ENCODE measurements around the gene BUB1B.
"Not testable (repeated sequence)": the region's sequence is repeated elsewhere in the genome, so short reads cannot be mapped to it uniquely, and the experiment has no call there.

Gene BUB1B

DNA sequence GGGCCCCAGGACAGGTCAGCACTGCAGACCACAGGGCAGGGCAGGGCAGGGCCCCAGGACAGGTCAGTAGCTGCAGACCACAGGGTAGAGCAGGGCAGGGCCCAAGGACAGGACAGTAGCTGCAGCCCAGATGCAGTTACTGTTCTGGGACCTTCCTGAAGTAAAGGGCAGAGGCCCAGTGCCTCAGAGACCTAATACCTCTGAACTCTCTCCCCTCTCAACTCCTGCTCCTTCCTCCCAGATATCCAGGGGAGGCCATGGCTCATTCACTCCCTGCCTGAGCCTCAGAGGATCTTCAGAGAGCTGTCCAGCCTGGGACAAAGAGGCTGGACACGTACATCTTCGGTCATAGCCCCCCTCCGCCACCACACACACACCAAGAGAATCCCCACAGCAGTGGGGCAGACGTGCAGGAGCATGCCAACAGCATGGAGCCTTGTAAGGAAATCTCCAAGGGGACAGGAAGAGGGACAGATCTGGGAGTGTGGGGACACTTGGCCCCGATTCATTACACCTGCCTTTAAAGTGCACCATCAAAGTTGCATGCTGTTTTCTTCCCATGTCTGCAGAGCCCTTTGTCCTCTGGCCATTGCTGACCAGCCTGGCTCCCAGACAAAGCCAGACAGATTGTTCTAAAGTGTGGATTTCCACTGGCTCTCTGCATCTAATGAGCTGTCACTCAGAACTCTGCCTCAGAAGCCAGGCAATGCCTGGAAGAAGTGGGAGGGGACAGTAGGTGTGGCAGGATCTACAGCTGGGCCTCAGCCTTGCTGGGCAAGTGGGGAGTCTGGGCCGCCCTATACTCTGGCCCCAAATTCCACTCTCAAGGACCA is 24.2 kb upstream of the BUB1B start:
- DNase-seq = no peak

DNA sequence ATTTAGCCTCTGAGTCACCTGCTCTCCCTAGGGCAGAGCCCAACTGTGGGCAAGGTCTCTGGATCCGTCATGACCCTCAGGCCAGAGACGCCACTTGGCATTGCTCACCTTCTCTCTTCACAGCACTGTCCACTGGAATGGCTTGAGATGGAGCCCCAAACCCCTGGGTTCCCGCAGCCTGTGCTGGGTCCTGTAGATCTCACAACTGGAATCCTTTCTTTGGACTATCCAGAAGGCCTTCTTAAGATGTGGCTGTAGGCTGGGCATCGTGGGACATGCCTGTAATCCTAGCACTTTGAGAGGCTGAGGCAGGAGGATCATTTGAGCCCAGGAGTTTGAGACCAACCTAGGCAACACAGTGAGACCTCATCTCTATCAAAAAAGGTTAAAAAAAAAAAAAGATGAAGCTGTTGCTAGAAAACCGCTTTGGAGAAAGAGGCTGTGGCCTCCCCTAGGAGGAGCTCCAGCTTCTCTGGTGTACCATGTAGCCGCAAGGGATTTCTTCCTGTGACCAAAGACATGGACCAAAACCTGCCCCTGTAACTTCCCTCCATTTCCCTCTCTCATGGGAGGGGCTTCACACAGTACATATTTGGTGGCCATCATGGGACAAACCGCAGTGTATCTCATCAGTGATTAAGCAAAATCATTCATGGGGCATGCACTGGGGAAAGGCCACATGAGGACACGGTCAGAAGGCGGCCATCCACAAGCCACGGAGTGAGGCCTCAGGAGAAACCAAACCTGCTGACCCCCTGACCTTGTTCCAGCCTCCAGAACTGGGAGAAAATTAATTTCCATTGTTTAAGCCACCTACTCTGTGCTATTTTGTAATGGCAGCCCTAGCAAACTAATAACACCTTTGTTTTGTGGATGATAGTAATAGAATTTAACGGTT is 23.3 kb upstream of the BUB1B start:
- DNase-seq = no peak

DNA sequence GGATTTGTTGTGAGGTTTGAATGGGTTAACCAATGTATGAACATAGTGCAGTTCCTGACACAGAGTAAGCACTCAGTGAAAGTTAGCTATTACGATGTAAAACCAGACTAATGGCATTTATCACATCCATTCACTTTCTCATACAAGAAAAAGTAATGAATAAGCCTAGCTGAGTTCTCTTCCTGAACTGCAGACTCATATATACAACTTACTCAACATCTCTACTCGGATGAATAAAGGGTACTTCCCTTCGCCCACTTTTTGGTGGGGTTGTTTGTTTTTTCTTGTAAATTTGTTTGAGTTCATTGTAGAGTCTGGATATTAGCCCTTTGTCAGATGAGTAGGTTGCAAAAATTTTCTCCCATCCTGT is 22.7 kb upstream of the BUB1B start:
- DNase-seq = not testable (repeated sequence)

DNA sequence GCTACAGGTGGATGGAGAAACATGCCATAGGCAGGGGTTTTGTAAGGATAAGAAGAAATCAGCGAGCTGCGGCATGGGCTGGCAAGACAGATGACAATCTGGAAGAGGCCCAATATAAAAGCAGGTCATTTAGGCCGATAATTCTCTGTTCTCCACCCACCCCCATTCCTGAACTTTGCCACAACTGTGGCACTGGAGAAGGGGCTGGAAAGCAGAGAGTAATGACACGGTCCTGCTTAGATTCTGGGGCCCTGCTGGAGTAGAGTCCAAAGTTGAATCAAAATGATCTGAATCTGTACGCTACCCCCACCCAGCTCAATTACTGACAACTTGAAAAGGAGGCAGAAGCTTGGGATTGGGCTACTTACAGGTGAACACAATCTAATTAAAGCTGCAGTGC is 18.4 kb upstream of the BUB1B start:
- DNase-seq = no peak

DNA sequence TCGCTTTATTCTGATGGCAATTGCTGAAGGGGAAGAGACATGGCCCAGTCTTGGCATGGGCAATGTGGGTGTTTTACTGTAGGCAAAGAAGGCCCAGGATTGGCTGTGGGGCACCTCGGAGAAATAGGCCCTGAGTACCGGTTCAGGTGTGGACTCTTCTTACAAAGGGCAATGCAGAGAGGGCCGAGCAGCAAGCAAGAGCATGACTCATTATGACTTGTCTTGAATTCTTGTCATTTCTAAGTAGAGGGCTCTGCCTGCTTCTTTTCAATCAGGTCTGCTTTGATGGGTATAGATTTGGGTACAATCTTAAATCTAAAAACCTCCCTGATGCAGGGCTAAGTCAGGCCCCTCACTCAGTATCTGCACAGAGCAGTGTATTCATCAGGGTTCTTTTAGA is 14.8 kb upstream of the BUB1B start:
- no peak for DNase-seq

DNA sequence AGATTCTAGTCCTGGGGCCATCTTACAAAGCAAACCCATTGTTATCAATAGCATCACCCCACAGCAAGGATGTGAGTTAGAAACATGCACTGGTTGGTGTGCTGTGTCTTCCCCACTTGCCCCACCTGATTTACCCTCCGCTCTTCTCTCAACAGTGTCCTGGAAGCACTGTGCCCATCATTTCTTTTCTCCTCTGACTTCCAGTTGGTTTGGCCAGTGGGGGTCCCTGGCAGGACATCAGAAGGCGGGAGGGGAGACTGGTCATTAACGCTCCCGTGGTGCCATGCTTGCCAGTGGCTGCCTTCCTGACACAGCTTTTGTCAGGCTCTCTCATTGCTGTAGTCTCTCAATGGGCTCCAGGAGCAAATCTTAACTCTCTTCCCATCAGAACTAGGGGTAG is 11.5 kb upstream of the BUB1B start:
- no peak for DNase-seq

DNA sequence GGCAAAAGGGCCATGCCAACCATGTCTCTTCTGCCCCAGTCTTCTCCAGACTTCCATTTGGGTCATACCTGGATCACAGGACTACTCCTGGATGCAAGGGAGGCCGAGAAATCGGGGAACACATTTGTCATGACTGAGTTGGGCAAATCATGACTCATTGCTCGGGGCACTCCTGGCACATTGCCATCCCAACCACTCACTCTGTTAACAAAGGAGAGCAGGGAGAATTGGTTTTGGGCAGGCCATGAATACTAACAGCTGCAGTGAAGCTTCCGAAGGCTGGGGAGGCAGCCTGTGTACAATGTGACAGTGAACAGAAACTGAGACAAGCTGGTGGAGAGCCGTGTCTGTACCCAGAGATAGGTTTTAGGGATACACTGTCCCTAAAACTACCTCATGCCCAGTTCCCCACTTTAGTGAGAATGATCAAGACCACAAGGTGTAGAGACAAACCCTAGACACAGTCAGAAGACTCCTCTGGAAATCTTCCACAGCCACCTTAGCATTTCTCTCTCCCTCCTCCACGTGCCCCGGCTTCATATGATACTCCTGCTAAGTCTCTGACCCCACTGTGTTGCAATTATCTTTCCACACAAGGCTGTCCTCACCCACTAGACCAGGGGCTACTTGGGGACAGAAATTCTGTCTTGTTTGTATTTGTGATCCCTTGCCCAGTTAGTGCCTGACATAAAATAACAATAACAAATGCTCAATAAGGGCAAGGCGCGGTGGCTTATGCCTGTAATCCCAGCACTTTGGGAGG is 10.5 kb upstream of the BUB1B start:
- no peak for DNase-seq

DNA sequence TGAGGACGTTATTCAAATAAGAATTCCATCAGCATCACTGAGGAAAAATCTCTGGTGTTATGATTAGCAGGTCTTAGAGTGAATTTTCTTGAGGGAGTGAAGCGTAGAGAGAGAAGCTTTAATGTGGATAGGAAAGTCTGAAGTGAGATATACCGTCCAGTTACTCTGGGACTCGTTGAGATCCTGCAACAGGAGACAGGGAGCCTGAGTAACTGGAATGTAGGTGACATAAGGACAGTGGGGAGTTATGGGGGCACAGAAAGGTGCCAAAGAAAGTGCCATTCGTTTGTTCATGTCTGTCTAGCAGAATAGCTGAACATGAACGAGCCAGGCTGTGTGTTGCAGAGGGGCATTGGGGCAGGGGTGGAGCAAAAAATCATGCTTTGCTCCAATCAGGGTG is 9.4 kb upstream of the BUB1B start:
- DNase-seq = no peak

DNA sequence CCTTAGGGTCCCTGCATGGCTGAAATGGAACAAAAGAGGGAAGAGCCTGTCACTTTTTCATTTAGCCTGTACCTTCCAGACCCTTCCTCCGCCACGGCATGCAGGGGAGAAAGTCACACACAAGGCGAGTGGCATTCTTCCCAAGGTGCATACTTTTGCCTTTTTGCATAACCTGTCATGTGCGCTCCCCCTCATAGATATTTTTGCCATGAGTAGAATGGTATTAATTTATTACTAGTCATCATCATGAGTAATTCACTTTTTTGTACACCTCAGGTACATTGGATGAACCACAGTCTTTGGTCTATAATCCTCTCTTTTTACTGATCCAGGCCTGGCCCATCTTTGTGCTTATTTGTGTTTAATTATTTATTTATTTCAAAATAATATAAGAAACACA is 8.9 kb upstream of the BUB1B start:
- no peak for DNase-seq

DNA sequence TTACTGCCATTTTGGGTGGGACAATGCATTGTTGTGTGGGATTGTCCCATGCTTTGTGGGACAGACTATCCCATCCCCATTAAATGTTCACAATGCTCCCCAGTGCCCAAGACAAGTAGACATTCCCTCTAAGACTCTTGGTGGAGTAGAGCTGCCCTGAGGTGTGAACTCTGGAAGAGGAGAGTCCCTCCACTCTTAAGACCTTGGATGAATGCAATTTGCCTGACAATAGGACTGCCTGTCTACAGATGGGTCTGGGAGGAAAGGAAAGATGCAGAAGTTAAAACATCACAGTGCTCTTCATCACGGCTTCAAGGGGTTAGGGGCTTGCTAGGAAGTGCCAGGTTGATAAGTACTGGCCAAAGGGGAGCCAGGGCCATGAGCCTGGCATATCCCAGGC is 6.0 kb upstream of the BUB1B start:
- DNase-seq = not testable (repeated sequence)

DNA sequence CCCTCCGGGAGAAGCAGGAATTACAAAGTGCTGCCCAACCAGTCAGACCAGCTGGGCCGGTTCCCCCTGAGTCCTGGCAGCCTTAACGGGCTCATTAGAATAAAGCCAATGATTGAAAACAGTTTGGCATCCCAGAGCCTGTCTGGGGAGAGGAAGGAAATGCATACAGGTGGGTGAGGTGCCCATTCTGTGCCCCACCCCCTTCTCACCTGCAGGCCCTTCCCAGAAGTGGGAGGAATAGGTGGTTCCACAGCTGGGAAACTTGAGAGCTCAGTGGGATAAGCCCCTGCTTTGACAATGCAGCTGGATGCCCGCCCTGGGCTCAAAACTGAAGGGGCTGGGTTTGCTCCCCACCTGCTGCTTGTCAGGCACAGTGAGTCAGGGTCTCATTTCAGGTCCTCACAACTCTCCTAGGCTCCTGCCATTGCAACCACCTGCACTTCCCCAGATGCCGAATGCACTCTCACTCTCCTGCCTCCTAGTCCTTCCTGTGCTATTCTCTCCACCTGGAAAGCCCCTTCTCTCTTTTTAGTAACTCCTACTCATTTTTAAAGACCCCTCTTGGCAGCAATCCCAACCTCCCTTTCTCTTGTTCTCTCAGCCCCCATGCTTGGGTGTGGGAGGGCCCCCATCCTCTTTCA is 5.5 kb upstream of the BUB1B start:
- no peak for DNase-seq

DNA sequence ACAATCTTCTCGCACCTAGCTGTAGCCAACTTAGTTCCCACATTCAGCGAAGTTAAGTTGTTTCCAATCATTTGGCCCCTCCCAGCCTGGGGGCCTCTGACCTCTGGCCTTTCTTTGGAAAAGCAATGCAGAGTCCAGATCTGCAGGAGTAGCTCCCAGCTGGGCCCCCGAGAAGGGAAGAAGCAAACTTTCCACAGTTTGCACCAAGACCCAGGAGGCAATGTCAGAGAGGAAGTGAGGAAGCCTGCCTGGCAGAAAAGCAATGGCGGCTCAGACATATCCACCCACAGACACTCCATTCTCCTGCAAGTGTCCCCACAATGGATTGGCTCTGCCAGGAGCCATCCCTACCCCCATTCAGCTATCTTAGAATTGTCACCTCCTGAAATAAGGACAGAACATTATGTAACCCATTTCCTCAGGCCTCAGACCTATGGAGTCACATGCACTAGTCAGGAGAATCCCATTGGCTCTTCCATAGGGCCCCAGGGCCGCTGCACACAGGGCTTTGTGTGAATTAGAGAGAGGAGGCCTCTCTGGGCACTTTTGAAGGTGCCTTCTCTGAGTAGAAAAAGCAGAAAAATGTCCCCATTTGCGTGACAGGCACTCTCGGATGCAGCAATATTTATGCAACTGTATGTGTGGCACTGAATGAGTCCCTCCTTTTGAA is 3.0 kb upstream of the BUB1B start:
- no peak for DNase-seq

DNA sequence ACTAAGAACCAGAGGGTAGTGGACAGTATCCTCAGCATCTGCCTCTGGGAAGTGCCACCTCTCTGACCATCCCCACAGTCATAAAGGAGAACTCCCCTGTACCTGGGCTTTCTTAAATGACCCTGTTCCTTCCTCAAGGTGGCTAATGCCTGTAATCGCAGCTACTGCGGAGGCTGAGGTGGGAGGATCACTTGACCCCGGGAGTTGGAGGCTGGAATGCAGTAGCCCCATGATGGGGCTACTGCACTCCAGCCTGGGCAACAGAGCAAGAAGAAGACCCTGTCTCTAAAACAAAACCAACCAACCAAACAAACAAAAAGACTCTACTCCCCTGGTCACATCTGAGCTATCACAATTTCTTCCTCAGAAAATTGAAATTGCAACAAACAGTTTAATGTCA is 848 bp upstream of the BUB1B start:
- DNase-seq = no peak

DNA sequence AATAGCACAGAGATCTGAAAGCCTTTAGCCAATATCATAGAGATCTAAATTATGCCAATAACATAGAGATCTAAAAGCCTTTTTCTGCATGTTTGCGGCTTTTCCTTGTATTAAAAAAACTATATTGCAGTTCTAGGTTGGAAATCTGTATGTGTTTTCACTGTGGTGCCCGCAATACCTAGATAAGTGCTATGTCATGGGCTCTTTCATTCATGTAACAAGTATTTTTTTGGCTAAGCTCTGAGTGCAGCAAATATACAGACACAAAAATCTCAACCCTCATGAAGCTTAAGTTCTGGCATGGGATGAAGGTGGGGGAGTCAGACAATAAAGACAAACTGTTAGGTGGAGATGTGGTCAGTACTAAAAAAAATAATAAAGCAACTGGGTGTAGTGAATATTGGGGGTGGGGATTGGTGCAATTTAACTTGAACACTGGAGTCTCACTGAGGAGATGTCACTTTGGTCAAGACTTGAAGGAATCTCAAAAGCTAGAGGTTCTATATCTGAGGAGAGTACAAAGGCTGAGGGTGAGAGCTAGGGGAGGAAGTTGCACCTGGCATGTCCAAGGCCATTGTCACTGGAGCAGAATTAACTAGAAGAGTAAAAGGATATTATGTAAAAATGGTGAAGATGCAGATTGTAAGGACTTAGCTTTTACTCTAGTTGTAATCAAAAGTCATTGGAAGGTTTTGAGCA is 973 bp downstream of the BUB1B start:
- peak; percentile 8 for DNase-seq

DNA sequence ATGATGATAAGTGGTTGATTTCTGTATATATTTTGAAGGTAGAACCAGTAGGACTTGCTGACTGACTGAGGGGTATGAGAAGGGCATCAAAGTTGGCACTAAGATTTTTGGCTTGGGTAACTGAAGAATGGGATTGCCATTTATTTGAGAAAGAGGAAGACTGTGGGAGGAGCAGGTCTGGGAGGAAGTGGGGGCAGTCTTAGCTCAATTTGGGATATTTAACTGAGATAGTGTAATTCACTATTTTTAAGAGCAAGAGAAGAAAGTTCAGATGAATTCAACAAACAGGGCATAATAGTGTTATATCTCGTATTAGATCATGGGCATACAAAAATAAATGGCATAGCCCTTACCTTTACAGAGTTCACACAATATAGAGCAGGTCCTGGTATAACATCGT is 1.7 kb downstream of the BUB1B start:
- no peak for DNase-seq

DNA sequence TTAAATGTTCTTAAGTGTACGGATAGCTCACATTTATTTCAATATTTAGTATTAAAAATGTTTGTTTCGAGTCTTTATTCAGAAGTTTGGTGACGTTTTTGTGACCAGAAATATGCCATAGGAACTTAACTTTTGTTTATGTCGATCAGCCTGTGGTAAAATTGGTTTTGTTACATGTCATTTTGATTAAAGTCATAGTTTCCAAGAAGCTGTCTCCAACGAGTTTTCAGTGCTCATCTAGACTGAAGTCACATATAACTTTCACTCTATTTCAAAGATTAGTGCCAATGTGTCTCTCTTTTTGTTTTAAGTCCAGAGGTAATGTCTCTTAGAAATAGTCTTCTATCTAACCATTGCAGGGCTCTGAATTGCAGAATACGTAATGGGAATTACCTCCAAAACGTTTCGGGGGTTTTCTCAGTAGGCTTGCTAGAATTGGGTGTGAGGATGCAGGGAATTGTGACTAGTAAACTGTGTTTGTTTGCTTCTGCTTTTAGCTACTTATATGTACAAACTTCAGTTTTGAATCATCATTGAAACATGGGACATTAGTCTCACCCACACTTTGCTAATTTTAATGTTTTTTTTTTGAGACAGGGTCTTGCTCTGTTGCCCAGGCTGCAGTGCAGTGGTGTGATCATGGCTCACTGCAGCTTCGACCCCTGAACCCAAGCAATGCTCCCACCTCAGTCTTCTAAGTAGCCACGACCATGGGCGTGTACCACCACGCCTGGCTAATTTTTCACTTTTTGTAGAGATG is 3.0 kb downstream of the BUB1B start:
- DNase-seq = no peak

DNA sequence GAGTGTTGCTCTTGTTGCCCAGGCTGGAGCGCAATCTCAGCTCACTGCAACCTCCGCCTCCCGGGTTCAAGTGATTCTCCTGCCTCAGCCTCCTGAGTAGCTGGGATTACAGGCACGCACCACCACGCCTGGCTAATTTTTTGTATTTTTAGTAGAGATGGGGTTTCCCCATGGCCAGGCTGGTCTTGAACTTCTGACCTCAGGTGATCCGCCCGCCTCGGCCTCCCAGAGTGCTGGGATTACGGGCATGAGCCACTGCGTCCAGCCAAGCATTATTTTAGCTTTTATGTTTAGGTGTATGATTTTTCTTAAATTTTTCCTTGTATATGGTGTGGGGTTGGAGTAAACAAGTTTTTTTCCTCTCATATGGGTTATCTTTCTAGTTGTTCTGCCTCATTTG is 6.5 kb downstream of the BUB1B start:
- not testable (repeated sequence) for DNase-seq

DNA sequence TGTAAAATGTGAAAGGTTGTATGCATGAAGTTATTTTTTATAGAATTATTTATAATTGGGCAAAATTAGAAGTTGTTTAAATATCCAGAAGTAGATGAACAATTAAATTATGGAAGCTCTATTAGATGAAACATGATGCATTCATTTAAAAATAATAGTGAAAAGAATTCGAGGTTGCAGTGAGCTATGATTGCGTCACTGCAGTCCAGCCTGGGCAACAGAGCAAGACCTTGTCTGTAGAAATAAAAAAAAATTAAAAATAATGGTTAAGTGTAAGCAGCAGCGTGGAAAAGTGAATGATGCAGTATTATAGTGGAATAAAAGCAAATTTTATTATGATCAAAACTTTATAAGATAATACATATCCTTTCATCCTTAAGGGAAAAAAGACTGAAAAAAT is 14.3 kb downstream of the BUB1B start:
- DNase-seq = no peak

DNA sequence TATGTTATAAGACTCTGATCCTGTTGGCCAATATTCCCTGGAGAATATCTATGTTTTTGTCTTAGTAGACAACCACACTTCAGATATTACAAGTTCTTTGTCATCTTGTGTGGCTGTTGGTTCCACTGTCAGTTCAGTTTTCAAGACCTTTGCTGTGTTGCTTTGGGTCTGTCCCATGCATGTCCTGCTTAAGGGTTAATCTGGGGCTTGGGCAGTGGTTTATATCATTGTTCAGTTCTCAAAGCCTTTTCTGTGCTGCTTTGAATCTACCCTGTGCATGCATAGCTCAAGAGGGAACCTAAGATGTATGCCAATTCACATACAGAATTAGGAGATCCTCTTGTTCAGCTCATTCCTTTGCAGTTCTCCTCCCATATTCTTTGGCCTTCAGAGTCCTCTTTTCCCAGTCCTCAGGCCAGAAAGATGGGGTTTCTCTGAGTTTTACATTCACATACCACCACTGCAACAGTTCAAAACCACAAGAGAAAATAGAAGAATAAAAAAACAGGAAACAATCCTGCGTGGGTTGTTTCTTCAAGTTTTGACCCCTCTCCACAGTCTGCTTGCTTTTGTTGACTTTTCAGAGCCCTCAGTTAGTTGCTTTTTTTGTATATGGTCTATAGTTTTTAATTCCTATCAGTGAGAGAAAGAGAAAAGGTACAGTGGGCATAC is 21.6 kb downstream of the BUB1B start:
- no peak for DNase-seq
